ENCODE data around the gene ARMC5.

ARMC5 gene

DNA sequence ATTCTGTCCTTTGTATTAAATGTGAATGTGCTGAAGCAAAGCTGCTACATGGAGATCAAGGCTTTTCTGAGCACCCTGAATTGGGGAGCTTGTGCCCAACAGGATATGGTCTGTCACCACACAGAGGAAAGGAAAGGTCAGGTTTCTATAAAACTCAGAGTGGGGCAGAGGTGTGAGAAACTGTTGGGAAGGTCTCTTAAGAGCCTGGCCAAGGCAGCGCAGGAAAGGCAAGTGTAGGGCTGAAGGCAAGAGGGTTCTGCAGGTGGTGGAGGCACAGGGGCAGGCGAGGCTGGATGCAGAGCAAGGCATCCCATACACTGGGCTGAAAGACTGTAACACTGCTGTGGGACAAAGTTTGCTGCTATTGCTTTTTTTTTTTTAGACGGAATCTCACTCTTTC is 39.3 kb upstream of the ARMC5 start:
- Histone ChIP-seq H3K9me3 (ENCODE audit: control insufficient read depth in 1 of 2, low read length in 2 of 2) (no peaks in the 10 kb centered on the region), H3K36me3 (ENCODE audit: control insufficient read depth in 1 of 2, insufficient read depth in 2 of 2, low read length in 2 of 2) (no peaks in the 10 kb centered on the region), H3K27ac (ENCODE audit: low read depth, low read length) (no peak overlapping the region), H3K4me1 (ENCODE audit: control insufficient read depth in 1 of 2, insufficient read depth in 2 of 2, low read length in 2 of 2) (peaks cover 0 to 6% of the 10 kb centered on the region in 2 donors), H3K27me3 (ENCODE audit: control insufficient read depth in 1 of 2, insufficient read depth in 2 of 2, low read length in 2 of 2) (no peaks in the 10 kb centered on the region), H3K9ac (ENCODE audit: low read depth in 1 of 2, low read length in 2 of 2) (no peak overlapping the region), H3K4me3 (ENCODE audit: low read depth in 1 of 2, low read length in 2 of 2) (no peak overlapping the region)

DNA sequence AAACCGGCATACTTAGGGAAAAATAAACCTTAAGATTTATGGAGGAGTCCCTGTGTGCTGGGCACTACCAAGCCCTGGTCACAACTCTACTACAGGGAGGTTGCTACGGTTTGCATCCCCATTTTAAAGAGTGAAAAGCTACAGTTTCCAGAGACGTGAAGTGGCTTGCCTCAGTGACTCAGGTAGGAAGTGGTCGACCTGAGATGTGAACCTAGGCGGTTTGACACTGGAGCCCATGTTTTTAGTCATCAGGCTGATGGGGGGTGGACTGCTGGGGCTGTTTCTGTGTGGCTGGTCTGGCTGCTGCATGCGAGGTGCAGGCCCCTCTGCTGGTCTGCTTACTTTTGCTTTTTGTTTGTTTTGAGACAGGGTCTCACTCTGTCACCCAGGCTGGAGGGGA is 37.7 kb upstream of the ARMC5 start:
- Histone ChIP-seq H3K4me1 (ENCODE audit: control insufficient read depth in 1 of 2, insufficient read depth in 2 of 2, low read length in 2 of 2) (peaks cover 0 to 6% of the 10 kb centered on the region in 2 donors), H3K4me3 (ENCODE audit: low read depth in 1 of 2, low read length in 2 of 2) (no peak overlapping the region), H3K9me3 (ENCODE audit: control insufficient read depth in 1 of 2, low read length in 2 of 2) (no peaks in the 10 kb centered on the region), H3K36me3 (ENCODE audit: control insufficient read depth in 1 of 2, insufficient read depth in 2 of 2, low read length in 2 of 2) (no peaks in the 10 kb centered on the region), H3K27ac (ENCODE audit: low read depth, low read length) (no peak overlapping the region), H3K27me3 (ENCODE audit: control insufficient read depth in 1 of 2, insufficient read depth in 2 of 2, low read length in 2 of 2) (no peaks in the 10 kb centered on the region), H3K9ac (ENCODE audit: low read depth in 1 of 2, low read length in 2 of 2) (no peak overlapping the region)

DNA sequence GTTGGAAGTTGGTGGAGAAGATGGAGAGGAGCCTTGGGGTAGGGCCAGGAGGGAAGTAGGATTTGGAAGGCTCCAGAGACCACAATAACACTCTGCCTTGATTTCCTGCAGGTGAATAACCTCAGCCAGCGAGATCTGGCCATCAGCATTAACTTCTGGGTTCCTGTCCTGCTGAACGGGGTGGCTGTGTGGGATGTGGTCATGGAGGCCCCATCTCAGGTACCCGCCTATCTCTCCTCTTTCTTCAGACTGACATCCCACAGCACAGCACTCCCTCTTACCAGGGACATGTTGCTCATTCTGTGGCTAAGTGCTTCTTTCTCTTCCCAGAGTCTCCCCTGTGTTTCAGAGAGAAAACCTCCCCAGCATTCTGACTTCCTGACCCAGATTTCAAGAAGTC is 36.1 kb upstream of the ARMC5 start:
- Histone ChIP-seq H3K9me3 (ENCODE audit: control insufficient read depth in 1 of 2, low read length in 2 of 2) (no peaks in the 10 kb centered on the region), H3K36me3 (ENCODE audit: control insufficient read depth in 1 of 2, insufficient read depth in 2 of 2, low read length in 2 of 2) (no peaks in the 10 kb centered on the region), H3K4me3 (ENCODE audit: low read depth in 1 of 2, low read length in 2 of 2) (no peak overlapping the region), H3K27me3 (ENCODE audit: control insufficient read depth in 1 of 2, insufficient read depth in 2 of 2, low read length in 2 of 2) (no peaks in the 10 kb centered on the region), H3K4me1 (ENCODE audit: control insufficient read depth in 1 of 2, insufficient read depth in 2 of 2, low read length in 2 of 2) (peaks cover 0 to 6% of the 10 kb centered on the region in 2 donors), H3K9ac (ENCODE audit: low read depth in 1 of 2, low read length in 2 of 2) (no peak overlapping the region), H3K27ac (ENCODE audit: low read depth, low read length) (no peak overlapping the region)

DNA sequence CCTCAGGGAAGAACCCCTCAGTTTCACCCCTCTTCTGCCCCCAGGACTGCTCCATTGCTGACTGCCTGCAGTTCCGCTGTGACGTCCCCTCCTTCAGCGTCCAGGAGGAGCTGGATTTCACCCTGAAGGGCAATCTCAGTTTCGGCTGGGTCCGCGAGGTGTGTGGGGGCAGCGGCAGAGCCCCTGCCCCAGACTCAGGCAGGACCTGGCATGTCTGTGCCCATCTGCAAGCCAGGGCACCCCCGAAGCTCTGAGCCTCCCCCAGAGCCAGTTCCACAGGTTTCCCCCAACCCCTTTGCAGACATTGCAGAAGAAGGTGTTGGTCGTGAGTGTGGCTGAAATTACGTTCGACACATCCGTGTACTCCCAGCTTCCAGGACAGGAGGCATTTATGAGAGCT is 35.5 kb upstream of the ARMC5 start:
- H3K4me1 ChIP-seq (ENCODE audit: control insufficient read depth in 1 of 2, insufficient read depth in 2 of 2, low read length in 2 of 2) = peaks cover under 1 to 6% of the 10 kb centered on the region in 2 donors
- no peak overlapping the region for H3K27ac ChIP-seq (ENCODE audit: low read depth, low read length)
- H3K4me3 ChIP-seq (ENCODE audit: low read depth in 1 of 2, low read length in 2 of 2) = no peak overlapping the region
- no peak overlapping the region for H3K9ac ChIP-seq (ENCODE audit: low read depth in 1 of 2, low read length in 2 of 2)
- H3K27me3 ChIP-seq (ENCODE audit: control insufficient read depth in 1 of 2, insufficient read depth in 2 of 2, low read length in 2 of 2) = no peaks in the 10 kb centered on the region
- no peaks in the 10 kb centered on the region for H3K9me3 ChIP-seq (ENCODE audit: control insufficient read depth in 1 of 2, low read length in 2 of 2)
- no peaks in the 10 kb centered on the region for H3K36me3 ChIP-seq (ENCODE audit: control insufficient read depth in 1 of 2, insufficient read depth in 2 of 2, low read length in 2 of 2)

DNA sequence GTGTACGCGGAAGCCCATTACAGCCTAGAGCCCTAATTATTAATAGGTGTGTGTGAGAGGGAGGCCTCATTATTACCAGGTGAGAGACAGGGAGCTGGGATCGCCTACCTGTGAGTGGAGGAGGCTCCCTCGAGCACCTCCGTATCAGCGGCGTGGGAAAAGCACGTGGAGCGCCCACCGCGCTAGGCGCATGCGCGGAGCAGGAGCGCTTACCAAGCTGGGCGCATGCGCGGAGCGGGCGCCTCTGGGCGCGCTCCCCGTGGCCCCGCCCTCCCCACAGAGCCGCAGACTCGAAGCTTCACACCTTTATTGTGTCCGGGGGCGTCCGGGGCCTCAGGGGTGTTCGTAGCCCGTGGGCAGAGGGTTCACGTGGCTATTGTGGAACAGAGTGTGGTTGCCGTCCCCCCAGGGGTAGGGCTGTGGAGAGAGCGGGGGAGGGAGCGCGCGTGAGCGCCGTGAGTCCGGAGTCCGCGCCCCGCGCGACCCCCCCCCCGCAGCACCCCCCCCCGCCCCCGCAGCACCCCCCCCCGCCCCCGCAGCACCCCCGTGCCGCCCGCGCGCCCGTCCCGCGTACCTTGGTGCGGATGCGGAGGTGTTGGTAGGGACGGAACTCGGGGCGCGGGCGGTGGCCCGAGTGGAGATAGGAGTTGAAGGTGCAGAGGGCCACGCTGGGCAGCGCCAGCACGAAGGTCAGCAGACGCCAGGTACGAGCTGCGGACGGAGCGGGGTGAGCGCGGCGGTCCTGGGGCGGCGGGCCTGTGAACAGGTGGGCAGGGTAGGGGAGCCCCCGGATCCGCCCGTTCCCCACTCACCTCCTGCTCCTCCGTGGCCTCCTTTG is 31.6 kb upstream of the ARMC5 start:
- H3K9me3 ChIP-seq (ENCODE audit: control insufficient read depth in 1 of 2, low read length in 2 of 2) = no peaks in the 10 kb centered on the region
- H3K36me3 ChIP-seq (ENCODE audit: control insufficient read depth in 1 of 2, insufficient read depth in 2 of 2, low read length in 2 of 2) = no peaks in the 10 kb centered on the region
- H3K4me1 ChIP-seq (ENCODE audit: control insufficient read depth in 1 of 2, insufficient read depth in 2 of 2, low read length in 2 of 2) = peaks cover 5 to 6% of the 10 kb centered on the region in 2 donors
- no peaks in the 10 kb centered on the region for H3K27me3 ChIP-seq (ENCODE audit: control insufficient read depth in 1 of 2, insufficient read depth in 2 of 2, low read length in 2 of 2)
- peak overlapping the region; percentile 45 to 53 for H3K4me3 ChIP-seq (ENCODE audit: low read depth in 1 of 2, low read length in 2 of 2)
- H3K27ac ChIP-seq (ENCODE audit: low read depth, low read length) = no peak overlapping the region
- no peak overlapping the region for H3K9ac ChIP-seq (ENCODE audit: low read depth in 1 of 2, low read length in 2 of 2)

DNA sequence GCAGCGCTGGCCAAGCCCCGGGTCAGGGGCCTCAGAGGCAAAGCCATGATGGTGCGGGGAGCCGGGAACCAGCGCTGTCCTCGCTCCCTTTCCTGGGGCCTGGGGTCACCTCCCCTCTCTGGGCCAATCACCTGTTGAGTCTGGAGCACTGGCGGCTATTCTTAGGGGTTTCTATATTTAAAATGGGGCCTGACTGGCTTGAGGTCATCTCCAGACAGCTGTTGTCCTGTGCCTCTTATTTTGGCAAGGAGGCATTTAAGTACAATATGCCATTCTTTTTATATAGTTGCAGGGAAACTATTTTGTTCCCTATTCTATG is 31.1 kb upstream of the ARMC5 start, which contains the start of gene COX6A2:
Gene COX6A2, minus strand, starts transcription at position 82 of the 319 bp plus-strand sequence. Its CDS starts 35 bp downstream, at position 47.
- Histone ChIP-seq H3K4me3 (ENCODE audit: low read depth in 1 of 2, low read length in 2 of 2) (peak within 1 kb of the TSS; percentile 45 to 53), H3K36me3 (ENCODE audit: control insufficient read depth in 1 of 2, insufficient read depth in 2 of 2, low read length in 2 of 2) (no peaks in the 10 kb centered on the region), H3K9ac (ENCODE audit: low read depth in 1 of 2, low read length in 2 of 2) (no peak within 1 kb of the TSS), H3K27ac (ENCODE audit: low read depth, low read length) (no peak within 1 kb of the TSS), H3K4me1 (ENCODE audit: control insufficient read depth in 1 of 2, insufficient read depth in 2 of 2, low read length in 2 of 2) (peaks cover 5 to 6% of the 10 kb centered on the region in 2 donors), H3K9me3 (ENCODE audit: control insufficient read depth in 1 of 2, low read length in 2 of 2) (no peaks in the 10 kb centered on the region), H3K27me3 (ENCODE audit: control insufficient read depth in 1 of 2, insufficient read depth in 2 of 2, low read length in 2 of 2) (no peaks in the 10 kb centered on the region)

DNA sequence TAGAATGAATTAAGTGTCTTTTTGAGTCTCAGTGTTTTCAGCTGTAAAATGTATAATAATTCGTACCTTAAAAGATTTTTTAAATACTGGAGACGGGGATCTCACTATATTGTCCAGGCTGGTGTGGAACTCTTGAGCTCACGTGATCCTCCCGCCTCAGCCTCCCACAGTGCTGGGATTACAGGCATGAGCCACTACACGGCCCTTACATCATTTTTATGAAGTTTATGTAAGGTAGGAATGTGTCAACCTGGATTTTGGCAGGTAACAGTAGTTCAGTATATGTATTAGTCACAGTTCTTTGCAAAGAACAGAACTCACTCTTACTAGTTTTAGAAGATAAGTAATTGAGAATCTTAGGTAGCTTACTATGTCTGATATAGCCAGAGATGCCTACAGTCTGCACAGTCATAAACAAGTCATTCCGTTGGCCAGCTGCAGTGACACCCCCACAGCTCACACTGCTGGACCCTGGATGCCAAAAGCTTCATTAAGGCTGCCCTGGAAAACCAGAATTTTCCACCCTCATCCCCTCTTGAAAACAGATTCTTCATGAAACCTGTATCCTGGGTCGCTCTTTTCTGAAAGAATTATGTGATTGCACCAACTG is 30.6 kb upstream of the ARMC5 start:
- Histone ChIP-seq H3K9ac (ENCODE audit: low read depth in 1 of 2, low read length in 2 of 2) (no peak overlapping the region), H3K27ac (ENCODE audit: low read depth, low read length) (no peak overlapping the region), H3K27me3 (ENCODE audit: control insufficient read depth in 1 of 2, insufficient read depth in 2 of 2, low read length in 2 of 2) (no peaks in the 10 kb centered on the region), H3K4me3 (ENCODE audit: low read depth in 1 of 2, low read length in 2 of 2) (no peak overlapping the region), H3K36me3 (ENCODE audit: control insufficient read depth in 1 of 2, insufficient read depth in 2 of 2, low read length in 2 of 2) (no peaks in the 10 kb centered on the region), H3K9me3 (ENCODE audit: control insufficient read depth in 1 of 2, low read length in 2 of 2) (no peaks in the 10 kb centered on the region), H3K4me1 (ENCODE audit: control insufficient read depth in 1 of 2, insufficient read depth in 2 of 2, low read length in 2 of 2) (peaks cover 5 to 6% of the 10 kb centered on the region in 2 donors)

- Histone ChIP-seq H3K9me3 (ENCODE audit: control insufficient read depth in 1 of 2, low read length in 2 of 2) (no peaks in the 10 kb centered on the region), H3K4me1 (ENCODE audit: control insufficient read depth in 1 of 2, insufficient read depth in 2 of 2, low read length in 2 of 2) (peaks cover 5 to 6% of the 10 kb centered on the region in 2 donors), H3K36me3 (ENCODE audit: control insufficient read depth in 1 of 2, insufficient read depth in 2 of 2, low read length in 2 of 2) (no peaks in the 10 kb centered on the region), H3K4me3 (ENCODE audit: low read depth in 1 of 2, low read length in 2 of 2) (no peak overlapping the region), H3K27me3 (ENCODE audit: control insufficient read depth in 1 of 2, insufficient read depth in 2 of 2, low read length in 2 of 2) (no peaks in the 10 kb centered on the region), H3K9ac (ENCODE audit: low read depth in 1 of 2, low read length in 2 of 2) (no peak overlapping the region), H3K27ac (ENCODE audit: low read depth, low read length) (no peak overlapping the region)
These were observed 30.0 kb upstream of the ARMC5 start for GRCh38 chr16:31429314-31429713.

DNA sequence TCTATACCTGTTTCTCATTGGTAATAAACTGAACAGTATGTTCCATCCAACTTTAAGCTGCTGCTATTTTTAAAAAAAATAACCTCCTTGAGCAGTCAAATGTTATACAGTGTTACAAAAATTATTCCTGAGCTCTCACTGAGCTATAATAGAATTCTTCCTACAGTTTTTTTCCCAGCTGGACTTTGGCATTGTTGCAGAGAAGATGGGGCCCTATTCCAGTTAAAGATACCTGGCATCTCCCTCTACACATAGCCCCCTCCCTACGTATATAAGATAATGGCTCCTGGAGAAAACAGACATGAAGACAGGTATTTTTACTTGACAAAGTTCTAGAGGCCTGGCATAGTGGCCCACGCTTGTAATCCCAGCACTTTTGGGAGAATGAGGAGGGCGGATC is 29.5 kb upstream of the ARMC5 start:
- Histone ChIP-seq H3K36me3 (ENCODE audit: control insufficient read depth in 1 of 2, insufficient read depth in 2 of 2, low read length in 2 of 2) (no peaks in the 10 kb centered on the region), H3K4me3 (ENCODE audit: low read depth in 1 of 2, low read length in 2 of 2) (no peak overlapping the region), H3K9me3 (ENCODE audit: control insufficient read depth in 1 of 2, low read length in 2 of 2) (no peaks in the 10 kb centered on the region), H3K4me1 (ENCODE audit: control insufficient read depth in 1 of 2, insufficient read depth in 2 of 2, low read length in 2 of 2) (peaks cover 5 to 6% of the 10 kb centered on the region in 2 donors), H3K9ac (ENCODE audit: low read depth in 1 of 2, low read length in 2 of 2) (no peak overlapping the region), H3K27me3 (ENCODE audit: control insufficient read depth in 1 of 2, insufficient read depth in 2 of 2, low read length in 2 of 2) (no peaks in the 10 kb centered on the region), H3K27ac (ENCODE audit: low read depth, low read length) (no peak overlapping the region)

DNA sequence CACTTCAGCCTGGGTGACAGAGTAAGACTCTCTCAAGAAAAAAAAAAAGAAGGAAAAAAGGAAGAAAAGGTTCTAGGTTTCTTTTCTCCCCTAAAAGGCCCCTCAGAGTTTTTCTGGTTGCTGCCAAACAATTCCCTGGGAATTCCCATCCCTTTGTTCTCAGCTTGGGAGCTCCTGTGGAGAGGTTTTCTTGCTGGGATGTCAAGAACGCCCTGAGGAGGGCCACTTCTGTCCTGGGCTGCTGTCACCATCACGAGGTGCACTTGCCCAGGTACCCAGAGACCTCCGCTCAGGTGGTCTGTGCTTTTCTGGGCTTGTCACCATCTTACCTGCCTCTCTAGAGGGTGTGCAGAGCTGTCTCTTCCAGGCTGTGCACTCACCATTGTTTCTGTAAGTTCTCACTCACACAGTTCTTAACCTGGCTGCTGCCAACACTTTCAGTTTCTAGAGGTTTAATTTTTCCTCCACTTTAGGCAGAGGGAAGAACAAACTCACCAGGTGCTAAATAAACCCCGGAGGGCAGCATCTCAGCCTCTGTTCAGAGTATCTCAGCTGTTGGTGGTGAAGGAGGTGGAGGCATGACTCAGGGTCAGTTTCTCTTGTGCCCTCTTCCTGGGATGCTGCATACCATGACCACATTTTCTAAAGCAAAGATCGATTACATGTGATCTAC is 28.8 kb upstream of the ARMC5 start:
- Histone ChIP-seq H3K27me3 (ENCODE audit: control insufficient read depth in 1 of 2, insufficient read depth in 2 of 2, low read length in 2 of 2) (no peaks in the 10 kb centered on the region), H3K36me3 (ENCODE audit: control insufficient read depth in 1 of 2, insufficient read depth in 2 of 2, low read length in 2 of 2) (no peaks in the 10 kb centered on the region), H3K9ac (ENCODE audit: low read depth in 1 of 2, low read length in 2 of 2) (no peak overlapping the region), H3K4me3 (ENCODE audit: low read depth in 1 of 2, low read length in 2 of 2) (no peak overlapping the region), H3K4me1 (ENCODE audit: control insufficient read depth in 1 of 2, insufficient read depth in 2 of 2, low read length in 2 of 2) (peaks cover 5 to 6% of the 10 kb centered on the region in 2 donors), H3K9me3 (ENCODE audit: control insufficient read depth in 1 of 2, low read length in 2 of 2) (no peaks in the 10 kb centered on the region), H3K27ac (ENCODE audit: low read depth, low read length) (no peak overlapping the region)

Data from duodenal mucosa (tissue), 2 donors.